Spleen (tissue), 7 donors: Measurements from ENCODE around the gene TMEM33.

Experiments
- CTCF ChIP-seq, 11 experiments: fragments of 200-600 bp in 7 of 11; fragments of 450-650 bp in 4 of 11; sonication (generic) in 4 of 11; IDR thresholded peaks in 8 of 11; conservative IDR thresholded peaks in 3 of 11; 1 replicate in 7 of 11; 2 replicates in 4 of 11; pipeline versions ENCODE4 v1.4.0 to v1.8.0; 2016 to 2021; ENCODE audit warnings: antibody characterized with exemption in 11 of 11, inconsistent platforms in 4 of 11, mild to moderate bottlenecking in 1 of 11
- POLR2A ChIP-seq, 3 donors: fragments of 450-650 bp; IDR thresholded peaks; one replicate each; pipeline ENCODE4 v1.5.1; 2017; ENCODE audit warnings: antibody characterized with exemption in 3 of 3, mild to moderate bottlenecking in 1 of 3
- POLR2AphosphoS5 ChIP-seq, 3 donors: sonication (generic); formaldehyde crosslinking; IDR thresholded peaks; one replicate each; pipeline ENCODE4 v1.5.1; 2017; ENCODE audit warnings: antibody characterized with exemption in 3 of 3
- donor health status: DM: no; HTN: no; CAD: no; lungs with moderate emphysema.
- donor health status: DM: no; HTN: no; CAD: no.
- donor health status: DM: no; HTN: no; CAD: no.

- TF ChIP-seq CTCF (IDR thresholded peaks at IDR 0.05 in 8 of 11, conservative IDR thresholded peaks at IDR 0.05 in 3 of 11) (no peak), POLR2A (IDR thresholded peaks at IDR 0.05) (no peak), POLR2AphosphoS5 (IDR thresholded peaks at IDR 0.05) (no peak)
Measured at GRCh38 chr4:41933997-41934503, 1.2 kb upstream of the TMEM33 start.
